Activated naive CD8-positive, alpha-beta T cell (primary cell): ENCODE data around the gene EMILIN3.

Experiments
- H3K27ac Mint-ChIP-seq: one replicate; pipeline ENCODE4 v1.8.0; 2021; ENCODE audit warnings: mixed read lengths
- H3K27me3 Mint-ChIP-seq: one replicate; pipeline ENCODE4 v1.8.0; 2021; ENCODE audit warnings: mixed read lengths
- H3K36me3 Mint-ChIP-seq: one replicate; pipeline ENCODE4 v1.8.0; 2021; ENCODE audit warnings: mixed read lengths
- H3K4me1 Mint-ChIP-seq: one replicate; pipeline ENCODE4 v1.8.0; 2021; ENCODE audit warnings: low read depth, mixed read lengths
- H3K4me3 Mint-ChIP-seq: one replicate; pipeline ENCODE4 v1.8.0; 2021; ENCODE audit warnings: mild to moderate bottlenecking, mixed read lengths
- H3K9me3 Mint-ChIP-seq: one replicate; pipeline ENCODE4 v1.8.0; 2021; ENCODE audit warnings: low read depth, mixed read lengths

Gene EMILIN3

GRCh38 chr20:41394931-41395666, 28.5 kb upstream of the EMILIN3 start:
- no peaks in the 10 kb centered on the region for H3K36me3 Mint-ChIP-seq
- no peak overlapping the region for H3K27ac Mint-ChIP-seq
- no peaks in the 10 kb centered on the region for H3K27me3 Mint-ChIP-seq
- no peaks in the 10 kb centered on the region for H3K9me3 Mint-ChIP-seq
- no peak overlapping the region for H3K4me3 Mint-ChIP-seq
- no peaks in the 10 kb centered on the region for H3K4me1 Mint-ChIP-seq

- Mint-ChIP-seq H3K9me3 (no peaks in the 10 kb centered on the region), H3K27me3 (no peaks in the 10 kb centered on the region), H3K36me3 (no peaks in the 10 kb centered on the region), H3K4me1 (no peaks in the 10 kb centered on the region), H3K4me3 (no peak overlapping the region), H3K27ac (no peak overlapping the region)
Observed at GRCh38 chr20:41394081-41394480, 27.5 kb upstream of the EMILIN3 start.

- no peak overlapping the region for H3K27ac Mint-ChIP-seq
Observed at GRCh38 chr20:41393705-41394066, 27.1 kb upstream of the EMILIN3 start.

DNA sequence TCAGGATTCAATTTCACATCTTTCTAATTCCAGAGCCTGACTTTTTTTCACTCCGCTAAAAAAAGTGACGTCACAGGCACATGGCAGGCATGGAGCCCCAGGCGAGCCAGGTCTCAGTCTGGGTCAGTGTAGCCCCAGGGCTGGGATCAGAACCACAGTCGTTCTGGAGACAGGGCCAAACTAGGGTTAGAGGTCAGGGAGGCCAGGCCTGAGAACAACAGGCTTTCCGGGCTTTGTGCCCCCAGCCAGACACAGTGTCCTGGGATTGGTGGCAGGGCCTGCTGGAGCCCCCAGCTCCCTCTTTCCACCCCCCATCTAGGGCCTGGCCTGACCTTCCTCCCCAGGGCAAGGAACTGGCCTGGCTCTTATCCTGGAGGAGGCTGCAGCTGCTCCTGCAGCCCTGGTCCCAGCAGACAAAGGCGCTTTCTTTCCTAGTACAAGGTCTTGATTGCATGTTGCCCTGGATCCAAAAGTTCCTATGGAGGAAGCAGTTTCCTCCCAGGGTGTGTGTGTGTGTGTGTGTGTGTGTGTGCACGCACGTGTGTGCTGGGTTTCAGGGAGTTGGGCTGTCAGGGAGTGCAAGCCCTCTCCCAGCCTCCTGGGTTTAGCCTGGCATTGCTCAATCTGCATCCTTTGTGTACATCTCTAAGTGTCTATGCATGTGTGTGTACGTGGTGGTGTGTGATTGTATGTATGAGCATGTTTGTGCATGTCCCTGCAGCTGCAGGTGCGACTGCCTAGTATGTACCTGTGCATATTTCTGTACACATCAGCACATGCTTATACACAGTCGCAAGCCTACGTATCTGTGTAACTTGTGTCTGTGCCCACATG, 26.5 kb upstream of the EMILIN3 start:
- Mint-ChIP-seq H3K27ac (no peak overlapping the region), H3K36me3 (no peaks in the 10 kb centered on the region), H3K4me1 (no peaks in the 10 kb centered on the region), H3K4me3 (no peak overlapping the region), H3K9me3 (no peaks in the 10 kb centered on the region), H3K27me3 (no peaks in the 10 kb centered on the region)

More at GRCh38 chr20:41393705-41394066, 27.1 kb upstream of the EMILIN3 start:
- Mint-ChIP-seq H3K9me3 (no peaks in the 10 kb centered on the region), H3K4me1 (no peaks in the 10 kb centered on the region), H3K36me3 (no peaks in the 10 kb centered on the region), H3K4me3 (no peak overlapping the region), H3K27me3 (no peaks in the 10 kb centered on the region)

GRCh38 chr20:41392295-41392694, 25.7 kb upstream of the EMILIN3 start:
- H3K4me1 Mint-ChIP-seq: no peaks in the 10 kb centered on the region

DNA sequence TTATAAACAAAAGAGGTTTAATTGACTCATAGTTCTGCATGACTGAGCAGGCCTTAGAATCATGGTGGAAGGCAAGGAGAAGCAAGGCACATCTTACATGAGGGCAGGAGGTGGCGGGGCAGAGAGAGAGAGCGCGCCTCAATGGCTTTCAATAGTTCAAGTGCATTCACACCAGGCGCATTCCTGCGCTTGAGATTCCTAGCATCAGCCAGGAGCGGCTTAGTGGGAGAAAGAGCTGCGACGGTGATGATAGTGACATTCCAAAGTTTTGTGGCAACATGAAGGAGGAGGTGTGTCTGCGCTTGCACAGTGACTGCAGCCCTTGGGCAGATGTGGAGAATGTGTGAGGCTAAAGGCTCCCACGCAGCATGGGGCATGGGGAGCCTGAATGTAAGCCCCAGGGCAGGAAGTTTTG, 25.0 kb upstream of the EMILIN3 start:
- Mint-ChIP-seq H3K27me3 (no peaks in the 10 kb centered on the region), H3K36me3 (no peaks in the 10 kb centered on the region), H3K4me3 (no peak overlapping the region), H3K27ac (no peak overlapping the region), H3K4me1 (no peaks in the 10 kb centered on the region), H3K9me3 (no peaks in the 10 kb centered on the region)

More at GRCh38 chr20:41392295-41392694, 25.7 kb upstream of the EMILIN3 start:
- H3K36me3 Mint-ChIP-seq: no peaks in the 10 kb centered on the region
- H3K27ac Mint-ChIP-seq: no peak overlapping the region
- H3K4me3 Mint-ChIP-seq: no peak overlapping the region
- no peaks in the 10 kb centered on the region for H3K9me3 Mint-ChIP-seq
- H3K27me3 Mint-ChIP-seq: no peaks in the 10 kb centered on the region

GRCh38 chr20:41390889-41391288, 24.3 kb upstream of the EMILIN3 start:
- H3K9me3 Mint-ChIP-seq: no peaks in the 10 kb centered on the region
- no peak overlapping the region for H3K27ac Mint-ChIP-seq
- no peaks in the 10 kb centered on the region for H3K36me3 Mint-ChIP-seq
- H3K4me1 Mint-ChIP-seq: no peaks in the 10 kb centered on the region
- H3K27me3 Mint-ChIP-seq: no peaks in the 10 kb centered on the region
- no peak overlapping the region for H3K4me3 Mint-ChIP-seq

DNA sequence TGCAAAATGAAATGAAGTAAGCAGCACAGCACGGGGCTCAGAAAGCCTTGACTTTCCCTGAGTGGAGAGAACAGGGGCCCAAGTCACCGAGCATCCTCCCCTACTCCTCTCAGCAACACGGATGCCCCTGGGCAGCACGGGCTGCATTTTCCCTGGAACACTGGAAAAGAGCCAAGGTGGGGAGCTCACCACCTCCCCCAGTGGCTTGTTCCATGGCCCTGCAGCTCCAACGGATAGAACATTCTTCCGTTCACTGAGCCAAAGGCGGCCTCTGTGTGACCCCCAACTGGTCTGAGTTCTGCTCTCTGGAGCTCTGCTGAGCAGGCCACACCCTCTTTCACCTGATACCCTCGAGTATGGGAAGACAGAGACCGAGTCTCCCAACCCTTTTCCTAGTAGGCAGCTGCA, 20.8 kb upstream of the EMILIN3 start:
- Mint-ChIP-seq H3K4me3 (no peak overlapping the region), H3K27me3 (peaks cover 2% of the 10 kb centered on the region), H3K27ac (no peak overlapping the region), H3K9me3 (peaks cover 3% of the 10 kb centered on the region), H3K4me1 (no peaks in the 10 kb centered on the region), H3K36me3 (no peaks in the 10 kb centered on the region)

- Mint-ChIP-seq H3K9me3 (peaks cover 3% of the 10 kb centered on the region), H3K27ac (no peak overlapping the region)
Observed at GRCh38 chr20:41386502-41387427, 20.1 kb upstream of the EMILIN3 start.

DNA sequence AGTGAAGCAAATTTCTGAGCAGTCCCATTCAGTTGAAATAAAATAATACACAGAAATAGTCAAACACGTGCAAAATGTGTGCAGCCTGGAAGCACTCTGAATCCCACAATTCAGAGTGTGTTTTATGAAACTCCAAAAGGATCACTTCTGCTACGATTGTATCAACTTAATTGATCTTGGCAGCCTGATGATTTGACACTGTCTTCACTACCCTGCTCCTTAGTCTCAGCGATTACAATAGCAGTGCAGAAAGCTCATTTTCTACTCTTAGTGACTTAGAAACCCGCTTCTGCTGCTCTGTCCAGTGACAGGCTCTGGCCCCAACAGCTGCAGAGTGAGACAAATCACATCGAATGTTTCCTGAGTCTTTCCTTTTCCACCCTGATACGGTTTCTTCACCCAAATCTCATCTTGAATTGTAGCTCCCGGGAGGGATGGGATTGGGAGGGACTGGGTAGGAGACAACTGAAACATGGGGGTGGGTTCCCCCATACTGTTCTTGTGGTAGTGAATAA, 16.2 kb upstream of the EMILIN3 start:
- Mint-ChIP-seq H3K4me3 (no peak overlapping the region), H3K27ac (no peak overlapping the region), H3K9me3 (peaks cover 3% of the 10 kb centered on the region), H3K27me3 (peaks cover 4% of the 10 kb centered on the region), H3K36me3 (no peaks in the 10 kb centered on the region), H3K4me1 (no peaks in the 10 kb centered on the region)

More at GRCh38 chr20:41386502-41387427, 20.1 kb upstream of the EMILIN3 start:
- Mint-ChIP-seq H3K27me3 (peaks cover 2% of the 10 kb centered on the region), H3K36me3 (no peaks in the 10 kb centered on the region), H3K4me3 (no peak overlapping the region), H3K4me1 (no peaks in the 10 kb centered on the region)

GRCh38 chr20:41380551-41381193, 14.1 kb upstream of the EMILIN3 start:
- Mint-ChIP-seq H3K4me3 (no peak overlapping the region), H3K4me1 (no peaks in the 10 kb centered on the region)

DNA sequence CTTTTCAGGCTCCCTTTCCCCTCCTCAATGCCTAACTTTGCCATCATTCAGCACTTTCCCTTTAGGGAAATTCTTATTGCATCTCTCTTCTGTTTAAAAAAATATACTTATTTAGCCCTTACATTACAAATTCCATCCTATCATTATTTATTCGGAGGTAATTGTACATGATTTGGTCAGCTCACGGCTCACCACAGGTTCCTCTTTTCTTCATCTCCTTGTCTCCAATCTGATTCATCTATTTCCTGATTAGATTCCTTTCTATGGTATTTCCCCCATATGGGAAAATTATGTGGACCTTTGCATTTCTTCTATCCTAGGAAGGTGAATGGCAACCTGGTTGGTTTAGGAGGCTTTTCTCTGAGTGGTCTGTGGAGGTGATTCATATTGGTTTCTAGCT, 12.9 kb upstream of the EMILIN3 start:
- H3K27ac Mint-ChIP-seq: no peak overlapping the region
- no peaks in the 10 kb centered on the region for H3K4me1 Mint-ChIP-seq
- peaks cover 3% of the 10 kb centered on the region for H3K9me3 Mint-ChIP-seq
- H3K4me3 Mint-ChIP-seq: no peak overlapping the region
- H3K27me3 Mint-ChIP-seq: peaks cover 10% of the 10 kb centered on the region
- H3K36me3 Mint-ChIP-seq: no peaks in the 10 kb centered on the region

More at GRCh38 chr20:41380551-41381193, 14.1 kb upstream of the EMILIN3 start:
- Mint-ChIP-seq H3K9me3 (peaks cover 3% of the 10 kb centered on the region), H3K27ac (no peak overlapping the region), H3K27me3 (peaks cover 10% of the 10 kb centered on the region), H3K36me3 (no peaks in the 10 kb centered on the region)

DNA sequence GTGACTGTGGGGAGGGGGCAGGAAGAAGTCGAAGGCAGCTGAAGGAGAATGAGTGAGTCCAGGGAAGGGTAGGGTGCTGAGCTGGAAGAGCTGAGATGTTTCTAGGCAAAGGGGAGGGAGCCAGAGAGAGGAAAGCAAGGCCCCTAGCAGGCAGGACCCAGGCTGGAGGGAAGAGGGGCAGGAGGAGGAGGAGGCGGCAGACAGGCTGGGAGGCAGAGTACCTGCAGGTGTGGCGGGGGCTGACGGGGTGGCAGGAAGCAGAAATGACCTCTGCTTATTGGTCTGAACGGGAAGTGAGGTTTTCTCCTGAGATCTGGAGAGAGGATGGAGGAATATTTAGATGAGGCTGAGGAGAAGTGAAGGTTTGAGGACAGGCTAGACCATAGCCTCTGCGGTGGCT, 10.7 kb upstream of the EMILIN3 start:
- peaks cover 11% of the 10 kb centered on the region for H3K27me3 Mint-ChIP-seq
- H3K36me3 Mint-ChIP-seq: no peaks in the 10 kb centered on the region
- no peaks in the 10 kb centered on the region for H3K4me1 Mint-ChIP-seq
- H3K9me3 Mint-ChIP-seq: no peaks in the 10 kb centered on the region
- H3K27ac Mint-ChIP-seq: no peak overlapping the region
- H3K4me3 Mint-ChIP-seq: no peak overlapping the region

DNA sequence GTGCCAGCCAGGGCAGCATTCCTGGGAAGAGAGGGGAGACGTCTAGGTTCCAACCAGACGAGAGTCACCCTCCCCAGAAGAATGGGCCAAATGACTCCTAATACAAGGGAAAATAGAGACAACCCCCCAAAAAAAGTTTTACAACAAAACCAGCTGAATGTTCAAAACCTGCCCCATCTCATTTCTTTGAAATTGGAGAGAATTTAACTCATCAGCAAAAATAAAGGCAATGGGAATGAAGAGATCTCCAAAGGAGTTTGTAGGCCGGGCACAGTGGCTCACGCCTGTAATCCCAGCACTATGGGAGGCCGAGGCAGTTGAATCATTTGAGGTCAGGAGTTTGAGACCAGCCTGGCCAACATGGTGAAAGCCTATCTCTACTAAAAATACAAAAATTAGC, 9.7 kb upstream of the EMILIN3 start:
- H3K9me3 Mint-ChIP-seq: peaks cover 2% of the 10 kb centered on the region
- H3K4me1 Mint-ChIP-seq: no peaks in the 10 kb centered on the region
- no peak overlapping the region for H3K27ac Mint-ChIP-seq
- H3K4me3 Mint-ChIP-seq: no peak overlapping the region
- H3K36me3 Mint-ChIP-seq: peaks cover 2% of the 10 kb centered on the region
- H3K27me3 Mint-ChIP-seq: peaks cover 11% of the 10 kb centered on the region
